CD4-positive, CD25-positive, alpha-beta regulatory T cell (primary cell): ENCODE results near the gene CEP85. TPM values are rescaled to one million over a fixed set of nuclear protein-coding genes. Genes with fewer than 3 reads are reported as not detected.
A peak's percentile ranks its signal among the peaks of the same experiment; 100 is the strongest.

ENCODE experiments used
- ATAC-seq, 2 donors: fragments of 150-1000 bp; cut with Tn5 transposase; one replicate each; pipeline ENCODE4 v1.10.0; 2021; ENCODE audit warnings: low read depth in 2 of 2, moderate number of reproducible peaks in 2 of 2, moderate library complexity in 1 of 2
- DNase-seq, 3 donors: peaks; one replicate each; pipeline versions ENCODE4 v3.0.0 to v3.0.0-alpha.2; 2012 to 2022; ENCODE audit warnings: mixed read lengths in 1 of 3
- H3K27ac ChIP-seq: one replicate; pipeline ENCODE4 v1.7.0; 2013; ENCODE audit warnings: mild to moderate bottlenecking, low read length; ENCODE audit not compliant: insufficient read depth, poor library complexity, severe bottlenecking
- H3K27me3 ChIP-seq: one replicate; pipeline ENCODE4 v1.7.0; 2013; ENCODE audit warnings: low read length; ENCODE audit not compliant: control insufficient read depth, insufficient read depth
- H3K36me3 ChIP-seq: one replicate; pipeline ENCODE4 v1.7.0; 2013; ENCODE audit warnings: mild to moderate bottlenecking, low read length, moderate library complexity; ENCODE audit not compliant: control insufficient read depth, insufficient read depth
- H3K4me1 ChIP-seq: 2 replicates; pipeline ENCODE4 v1.7.0; 2013; ENCODE audit warnings: mild to moderate bottlenecking, low read length; ENCODE audit not compliant: insufficient read depth, control insufficient read depth, poor library complexity, severe bottlenecking
- H3K4me3 ChIP-seq: one replicate; pipeline ENCODE4 v1.7.0; 2013; ENCODE audit warnings: low read depth, mild to moderate bottlenecking, low read length, moderate library complexity
- H3K9me3 ChIP-seq, 2 experiments: 1 replicate in 1 of 2; 2 replicates in 1 of 2; pipeline ENCODE4 v1.7.0; 2013; ENCODE audit warnings: low read length in 2 of 2, mild to moderate bottlenecking in 1 of 2, moderate library complexity in 1 of 2; ENCODE audit not compliant: control insufficient read depth in 2 of 2
- H3K27ac Mint-ChIP-seq, 3 donors: one replicate each; pipeline ENCODE4 v1.8.0; 2020 to 2022; ENCODE audit warnings: mild to moderate bottlenecking in 3 of 3, mixed read lengths in 3 of 3, moderate library complexity in 2 of 3
- H3K27me3 Mint-ChIP-seq: one replicate; pipeline ENCODE4 v1.8.0; 2022; ENCODE audit warnings: mild to moderate bottlenecking, mixed read lengths
- H3K36me3 Mint-ChIP-seq: one replicate; pipeline ENCODE4 v1.8.0; 2020; ENCODE audit warnings: mixed read lengths
- H3K4me1 Mint-ChIP-seq, 4 donors: one replicate each; pipeline ENCODE4 v1.8.0; 2020 to 2022; ENCODE audit warnings: mixed read lengths in 4 of 4, mild to moderate bottlenecking in 1 of 4
- H3K4me3 Mint-ChIP-seq, 4 donors: one replicate each; pipeline ENCODE4 v1.8.0; 2020 to 2022; ENCODE audit warnings: mild to moderate bottlenecking in 4 of 4, mixed read lengths in 4 of 4, moderate library complexity in 3 of 4
- H3K9me3 Mint-ChIP-seq, 7 donors: one replicate each; pipeline ENCODE4 v1.8.0; 2020 to 2022; ENCODE audit warnings: mixed read lengths in 7 of 7, mild to moderate bottlenecking in 3 of 7, moderate library complexity in 2 of 7
- polyA plus RNA-seq, 4 donors: library from polyadenylated mRNA; unstranded; fragments of 300-500 nt; fragmentation: Illumina TruSeq; gene quantifications; one replicate each; pipeline ENCODE4 v1.2.3, GENCODE V29; 2021
- total RNA-seq: library from RNA; stranded (reverse); gene quantifications from one replicate; pipeline ENCODE4 v1.2.3, GENCODE V29; 2022

Gene CEP85
- total and polyA plus RNA-seq, 5 donors from 2014 or later: 6.5 to 18.0 (median 8.6) TPM

GRCh38 chr1:26293911-26294463 lies 60.0 kb downstream of the CEP85 start:
- H3K27me3 Mint-ChIP-seq: no peaks in the 10 kb centered on the region
- H3K27ac Mint-ChIP-seq: peak overlapping the region in 2 of 3 donors; percentile 93 to 96
- peaks cover 0 to 58% (median 28%) of the 10 kb centered on the region in 4 donors for H3K4me1 Mint-ChIP-seq
- H3K4me3 Mint-ChIP-seq: no peak overlapping the region
- no peaks in the 10 kb centered on the region for H3K9me3 ChIP-seq
- no peak for ATAC-seq
- no peak for DNase-seq
- no peak overlapping the region for H3K27ac ChIP-seq
- no peaks in the 10 kb centered on the region for H3K27me3 ChIP-seq
- H3K36me3 ChIP-seq: no peaks in the 10 kb centered on the region
- peaks cover 40% of the 10 kb centered on the region for H3K4me1 ChIP-seq
- H3K4me3 ChIP-seq: no peak overlapping the region
- H3K36me3 Mint-ChIP-seq: peaks cover 11% of the 10 kb centered on the region
- H3K9me3 Mint-ChIP-seq: peaks cover 0 to 2% (median 0%) of the 10 kb centered on the region in 7 donors

GRCh38 chr1:26295194-26296138 lies 61.5 kb downstream of the CEP85 start:
- Histone ChIP-seq H3K9me3 (no peaks in the 10 kb centered on the region), H3K4me1 (peaks cover 25% of the 10 kb centered on the region), H3K27me3 (no peaks in the 10 kb centered on the region), H3K4me3 (no peak overlapping the region), H3K36me3 (no peaks in the 10 kb centered on the region), H3K27ac (no peak overlapping the region)
- DNase-seq (no peak), ATAC-seq (no peak)
- Mint-ChIP-seq H3K27me3 (no peaks in the 10 kb centered on the region), H3K9me3 (peaks cover 0 to 2% (median 0%) of the 10 kb centered on the region in 7 donors), H3K36me3 (peaks cover 11% of the 10 kb centered on the region), H3K4me3 (peak overlapping the region in 1 of 4 donors; percentile 54), H3K27ac (peak overlapping the region; percentile 60 to 96 (median 91)), H3K4me1 (peaks cover 0 to 53% (median 19%) of the 10 kb centered on the region in 4 donors)

GRCh38 chr1:26296340-26297056 lies 62.5 kb downstream of the CEP85 start:
- Mint-ChIP-seq H3K36me3 (peaks cover 11% of the 10 kb centered on the region), H3K4me1 (peaks cover 0 to 43% (median 15%) of the 10 kb centered on the region in 4 donors), H3K27ac (peak overlapping the region in 2 of 3 donors; percentile 91 to 96), H3K27me3 (no peaks in the 10 kb centered on the region), H3K9me3 (peaks cover 0 to 2% (median 0%) of the 10 kb centered on the region in 7 donors), H3K4me3 (peak overlapping the region in 1 of 4 donors; percentile 32)
- H3K4me1 ChIP-seq: peaks cover 15% of the 10 kb centered on the region
- no peaks in the 10 kb centered on the region for H3K27me3 ChIP-seq
- DNase-seq: no peak
- ATAC-seq: no peak
- no peak overlapping the region for H3K27ac ChIP-seq
- no peaks in the 10 kb centered on the region for H3K36me3 ChIP-seq
- no peaks in the 10 kb centered on the region for H3K9me3 ChIP-seq
- H3K4me3 ChIP-seq: no peak overlapping the region

GRCh38 chr1:26297057-26297790 lies 63.2 kb downstream of the CEP85 start:
- H3K4me1 Mint-ChIP-seq: peaks cover 0 to 36% (median 13%) of the 10 kb centered on the region in 4 donors
- H3K27me3 ChIP-seq: no peaks in the 10 kb centered on the region
- no peak for DNase-seq
- H3K36me3 ChIP-seq: no peaks in the 10 kb centered on the region
- H3K36me3 Mint-ChIP-seq: peaks cover 8% of the 10 kb centered on the region
- ATAC-seq: no peak
- H3K9me3 ChIP-seq: no peaks in the 10 kb centered on the region
- no peak overlapping the region for H3K4me3 Mint-ChIP-seq
- H3K27me3 Mint-ChIP-seq: no peaks in the 10 kb centered on the region
- no peak overlapping the region for H3K27ac ChIP-seq
- no peak overlapping the region for H3K4me3 ChIP-seq
- peaks cover 8% of the 10 kb centered on the region for H3K4me1 ChIP-seq
- H3K9me3 Mint-ChIP-seq: peaks cover 0 to 2% (median 0%) of the 10 kb centered on the region in 7 donors
- H3K27ac Mint-ChIP-seq: peak overlapping the region in 1 of 3 donors; percentile 48

GRCh38 chr1:26297791-26298124 lies 63.8 kb downstream of the CEP85 start:
- peak overlapping the region in 1 of 3 donors; percentile 78 for H3K27ac Mint-ChIP-seq
- ATAC-seq (no peak), DNase-seq (no peak)
- Histone ChIP-seq H3K4me1 (peaks cover 5% of the 10 kb centered on the region), H3K9me3 (no peaks in the 10 kb centered on the region), H3K4me3 (no peak overlapping the region), H3K27ac (no peak overlapping the region), H3K27me3 (no peaks in the 10 kb centered on the region), H3K36me3 (no peaks in the 10 kb centered on the region)
- no peaks in the 10 kb centered on the region for H3K27me3 Mint-ChIP-seq
- peaks cover 0 to 2% (median 0%) of the 10 kb centered on the region in 7 donors for H3K9me3 Mint-ChIP-seq
- H3K36me3 Mint-ChIP-seq: peaks cover 8% of the 10 kb centered on the region
- peaks cover 0 to 35% (median 13%) of the 10 kb centered on the region in 4 donors for H3K4me1 Mint-ChIP-seq
- no peak overlapping the region for H3K4me3 Mint-ChIP-seq

- no peaks in the 10 kb centered on the region for H3K36me3 ChIP-seq
- no peak overlapping the region for H3K4me3 ChIP-seq
- peaks cover 3% of the 10 kb centered on the region for H3K36me3 Mint-ChIP-seq
- H3K4me1 ChIP-seq: peaks cover 3% of the 10 kb centered on the region
- H3K9me3 ChIP-seq: no peaks in the 10 kb centered on the region
- DNase-seq: no peak
- no peak for ATAC-seq
- peak overlapping the region in 1 of 4 donors; percentile 47 for H3K4me3 Mint-ChIP-seq
- H3K4me1 Mint-ChIP-seq: peaks cover 0 to 30% (median 11%) of the 10 kb centered on the region in 4 donors
- H3K27me3 ChIP-seq: no peaks in the 10 kb centered on the region
- peak overlapping the region; percentile 62 to 92 (median 67) for H3K27ac Mint-ChIP-seq
- no peaks in the 10 kb centered on the region for H3K27me3 Mint-ChIP-seq
- H3K27ac ChIP-seq: no peak overlapping the region
- peaks cover 0 to 2% (median 0%) of the 10 kb centered on the region in 7 donors for H3K9me3 Mint-ChIP-seq
These were observed 66.7 kb downstream of the CEP85 start for GRCh38 chr1:26300578-26301275.
